Liver (tissue), 5 donors: ENCODE data around the gene CA5A. TPM values are rescaled to one million over a fixed set of nuclear protein-coding genes. Genes with fewer than 3 reads are reported as not detected.

Source experiments
- polyA plus RNA-seq, 2 donors: library from polyadenylated mRNA; stranded (reverse) in 1 of 2; unstranded in 1 of 2; fragments of 200-250 nt in 1 of 2; fragments of >200 nt in 1 of 2; fragmentation: Nextera tagmentation in 1 of 2; extraction: Ambion mirVana in 1 of 2; gene quantifications; one replicate each; pipeline versions ENCODE4 v1.2.1 to v1.2.3, GENCODE V29; 2013 to 2015
- small RNA-seq: library from RNA; depleted of rRNA; stranded (forward); fragments of <200 nt; gene quantifications from one replicate; pipeline ENCODE3, GENCODE V24; 2014
- total RNA-seq, 2 donors: library from RNA; depleted of rRNA; stranded (reverse); fragments of >200 nt; gene quantifications; one replicate each; pipeline ENCODE4 v1.2.3, GENCODE V29; 2014
- donor health status: healthy.
- donor health status: healthy.
- donor health status: healthy.

CA5A gene
- total and polyA plus RNA-seq, 4 donors: 12.3 to 66.8 (median 33.6) TPM

Small RNA genes lying within 50 kb of the gene (small RNA-seq; reads per million reads assigned to genes)
- gene AC127455.1: not detected

Other genes with a start within 250 kb of the CA5A start
- gene KLHDC4, start 170.5 kb downstream of the CA5A start, total RNA-seq: 10 to 100 TPM; 15.8 to 27.6 TPM
- gene KLHDC4, start 170.5 kb downstream of the CA5A start, polyA plus RNA-seq: 10 to 100 TPM in 1 of 2 donors, 1 to 10 TPM in 1; 8.2 to 12.7 TPM
- 10 to 100 TPM in 1 of 2 donors, 1 to 10 TPM in 1; 7.9 to 66.0 TPM for gene SLC7A5, start 67.0 kb downstream of the CA5A start, total RNA-seq
- 10 to 100 TPM in 1 of 2 donors, 1 to 10 TPM in 1; 4.5 to 13.3 TPM for gene SLC7A5, start 67.0 kb downstream of the CA5A start, polyA plus RNA-seq
- gene BANP, start 14.9 kb upstream of the CA5A start, total RNA-seq: 10 to 100 TPM; 20.5 to 20.7 TPM
- gene BANP, start 14.9 kb upstream of the CA5A start, polyA plus RNA-seq: 1 to 10 TPM; 4.9 to 6.9 TPM